ENCODE results near the gene NAIF1. TPM values are rescaled to one million over a fixed set of nuclear protein-coding genes. Genes with fewer than 3 reads are reported as not detected.
A peak's percentile ranks its signal among the peaks of the same experiment; 100 is the strongest.
"Not testable (repeated sequence)": the region's sequence is repeated elsewhere in the genome, so short reads cannot be mapped to it uniquely, and the experiment has no call there.

The NAIF1 gene
- total RNA-seq, 2 donors from 2014 or later, result 10.0 to 10.5 TPM

- DNase-seq (no peak), ATAC-seq (no peak)
- intact Hi-C loops (cut with DNase I, micrococcal nuclease), result no loop called here
Measured at GRCh38 chr9:128047231-128047630, 19.9 kb downstream of the NAIF1 start.

DNA sequence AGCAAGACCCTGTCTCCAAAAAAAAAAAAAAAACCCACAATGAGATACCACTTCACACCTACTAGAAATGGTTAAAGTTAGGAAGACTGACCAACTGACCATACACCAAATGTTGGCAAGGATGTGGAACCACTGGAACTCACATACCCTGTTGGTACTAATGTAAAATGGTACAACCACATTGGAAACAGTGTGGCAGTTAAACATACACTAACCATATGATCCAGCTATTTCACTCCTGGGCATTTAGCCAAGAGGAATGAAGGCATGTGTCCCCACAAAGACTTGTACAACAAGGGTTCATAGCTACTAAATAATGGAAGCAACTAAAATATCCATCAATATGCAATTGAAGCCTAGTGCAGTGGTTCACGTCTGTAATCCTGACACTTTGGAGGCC, 21.3 kb downstream of the NAIF1 start:
- ATAC-seq, result no peak
- no peak for DNase-seq
- intact Hi-C loops (cut with DNase I, micrococcal nuclease), result no loop called here

- ATAC-seq; intact Hi-C loops (cut with DNase I, micrococcal nuclease); DNase-seq: not testable (repeated sequence)
Measured at GRCh38 chr9:128045409-128045808, 21.7 kb downstream of the NAIF1 start.

GRCh38 chr9:128043467-128043868, 23.7 kb downstream of the NAIF1 start:
- intact Hi-C loops (cut with DNase I, micrococcal nuclease), result no loop called here
- DNase-seq (no peak), ATAC-seq (peak; percentile 95)

DNA sequence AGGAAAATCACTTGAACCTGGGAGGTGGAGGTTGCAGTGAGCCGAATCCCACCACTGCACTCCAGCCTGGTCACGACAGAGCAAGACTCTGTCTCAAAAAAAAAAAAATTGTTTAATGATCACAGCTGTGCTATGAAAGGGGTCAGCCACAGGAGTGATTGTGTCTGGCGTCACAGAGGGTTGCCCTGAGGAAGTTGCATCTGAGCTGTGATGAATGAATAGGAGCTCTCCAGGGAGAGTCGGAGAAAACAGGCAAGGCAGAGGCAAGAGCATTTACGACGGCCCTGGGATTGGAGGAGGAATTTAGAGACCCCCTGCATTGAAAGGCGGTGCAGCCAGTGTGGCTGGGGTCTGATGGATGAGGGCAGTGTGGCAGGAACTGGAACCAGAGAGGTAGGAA, 25.1 kb downstream of the NAIF1 start:
- intact Hi-C loops (cut with DNase I, micrococcal nuclease), result no loop called here
- DNase-seq (no peak), ATAC-seq (no peak)

GRCh38 chr9:128040783-128041182, 26.3 kb downstream of the NAIF1 start:
- DNase-seq; intact Hi-C loops (cut with DNase I, micrococcal nuclease); ATAC-seq: not testable (repeated sequence)

DNA sequence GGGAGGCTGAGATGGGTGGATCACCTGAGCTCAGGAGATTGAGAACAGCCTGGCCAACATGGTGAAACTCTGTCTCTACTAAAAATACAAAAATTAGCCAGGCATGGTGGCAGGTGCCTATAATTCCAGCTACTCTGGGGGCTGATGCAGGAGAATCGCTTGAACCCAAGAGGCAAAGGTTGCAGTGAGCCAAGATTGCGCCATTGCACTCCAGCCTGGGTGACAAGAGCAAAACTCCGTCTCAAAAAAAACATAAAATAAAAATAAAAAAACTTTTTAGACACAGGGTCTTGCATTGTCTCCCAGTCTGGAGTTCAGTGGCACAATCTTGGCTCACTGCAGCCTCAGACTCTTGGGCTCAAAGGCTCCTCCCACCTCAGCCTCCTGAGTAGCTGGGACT, 30.6 kb downstream of the NAIF1 start:
- intact Hi-C loops (cut with DNase I, micrococcal nuclease), result loop anchor here (5.0 to 10.0 kb wide), 2 partner anchors 78 to 94 kb away; no protein-coding TSS in a partner anchor
- not testable (repeated sequence) for DNase-seq, ATAC-seq

DNA sequence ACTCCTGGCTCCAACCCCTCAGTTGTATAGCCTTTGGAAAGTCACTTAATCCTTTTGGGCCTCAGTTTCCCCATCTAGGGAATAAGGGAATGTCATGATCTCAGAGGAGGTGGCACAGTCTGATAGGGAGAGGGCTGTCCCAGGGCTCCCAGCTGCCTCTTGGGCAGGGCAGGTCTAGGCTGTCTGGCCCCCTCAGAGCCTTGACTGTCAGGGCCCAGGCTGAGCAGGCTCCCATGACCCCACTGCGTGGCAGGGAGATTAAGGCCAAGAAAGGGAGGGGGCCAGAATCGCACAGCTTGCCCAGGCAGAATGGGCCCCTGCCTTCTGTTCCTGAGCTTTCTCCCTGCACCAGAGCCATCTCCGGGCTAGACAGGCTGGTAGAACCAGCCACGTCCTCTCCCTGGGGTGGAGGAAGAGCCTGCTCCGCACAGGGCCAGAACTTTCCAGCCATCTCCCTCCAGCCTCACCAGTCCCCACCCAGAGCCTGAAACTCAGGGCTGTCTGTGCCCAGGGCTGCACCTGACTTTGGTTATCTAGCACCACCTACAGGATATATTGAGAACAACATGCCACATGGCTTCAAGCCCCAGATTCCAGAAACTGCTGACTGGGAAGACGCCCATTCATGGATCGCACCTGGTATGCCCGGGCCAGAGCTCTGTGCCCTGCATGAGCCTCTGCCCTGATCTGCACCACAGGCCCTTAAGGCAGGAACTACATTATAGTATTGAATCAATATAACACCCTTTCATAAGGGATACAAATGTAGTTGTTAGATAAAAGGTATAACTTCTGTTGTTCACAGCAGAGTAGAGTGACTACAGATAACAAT, 32.1 kb downstream of the NAIF1 start:
- intact Hi-C loops (cut with DNase I, micrococcal nuclease), result loop anchor here (2.0 to 10.0 kb wide), 3 partner anchors 80 to 93 kb away; no protein-coding TSS in a partner anchor
- peak; percentile 60 to 75 for DNase-seq
- ATAC-seq, result peak; percentile 86

GRCh38 chr9:128033609-128034008, 33.5 kb downstream of the NAIF1 start:
- peak; percentile 60 for ATAC-seq
- intact Hi-C loops (cut with DNase I, micrococcal nuclease), result loop anchor here in 1 of 2 donors (2.0 to 10.0 kb wide), 2 partner anchors 81 to 89 kb away; no protein-coding TSS in a partner anchor
- no peak for DNase-seq

GRCh38 chr9:128027705-128028104, 39.4 kb downstream of the NAIF1 start:
- ATAC-seq (no peak), DNase-seq (no peak)
- intact Hi-C loops (cut with DNase I, micrococcal nuclease), result no loop called here

DNA sequence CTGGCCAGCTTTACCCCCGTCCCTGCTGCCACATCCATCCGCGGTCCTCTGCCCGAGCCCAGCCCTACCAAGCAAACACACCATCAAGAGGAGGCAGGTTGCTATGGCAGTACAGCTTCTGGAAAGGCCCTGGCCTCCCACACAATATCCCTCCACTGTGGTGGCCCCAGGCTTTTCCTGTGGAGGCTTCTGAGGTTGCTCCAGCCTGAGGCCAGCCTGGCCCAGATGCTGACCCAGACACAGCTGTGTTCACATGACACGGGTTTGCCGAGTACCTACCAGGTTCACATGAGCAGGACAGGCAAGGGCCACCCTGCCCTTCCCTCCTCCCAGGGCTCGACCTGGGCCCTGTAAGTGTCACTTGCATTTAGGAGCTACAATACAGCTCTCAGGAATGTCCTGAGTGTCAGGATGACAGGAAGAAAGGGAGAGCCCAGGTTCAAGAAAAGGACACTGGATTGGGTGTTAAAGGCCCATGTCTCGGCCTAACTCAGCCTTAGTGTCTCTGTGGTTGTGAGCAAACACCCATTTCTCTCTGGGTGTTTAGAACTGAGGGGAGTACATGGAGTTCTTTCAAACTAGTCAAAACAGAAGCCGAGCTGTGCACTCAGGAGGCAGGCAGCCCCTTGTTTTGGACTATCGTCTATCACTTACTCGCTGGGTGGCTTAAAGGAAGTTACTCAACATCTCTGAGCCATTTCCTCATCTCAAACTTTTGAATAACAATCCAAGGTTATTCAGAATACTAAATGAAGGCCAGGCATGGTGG, 40.2 kb downstream of the NAIF1 start:
- intact Hi-C loops (cut with DNase I, micrococcal nuclease), result no loop called here
- ATAC-seq (no peak), DNase-seq (no peak)

DNA sequence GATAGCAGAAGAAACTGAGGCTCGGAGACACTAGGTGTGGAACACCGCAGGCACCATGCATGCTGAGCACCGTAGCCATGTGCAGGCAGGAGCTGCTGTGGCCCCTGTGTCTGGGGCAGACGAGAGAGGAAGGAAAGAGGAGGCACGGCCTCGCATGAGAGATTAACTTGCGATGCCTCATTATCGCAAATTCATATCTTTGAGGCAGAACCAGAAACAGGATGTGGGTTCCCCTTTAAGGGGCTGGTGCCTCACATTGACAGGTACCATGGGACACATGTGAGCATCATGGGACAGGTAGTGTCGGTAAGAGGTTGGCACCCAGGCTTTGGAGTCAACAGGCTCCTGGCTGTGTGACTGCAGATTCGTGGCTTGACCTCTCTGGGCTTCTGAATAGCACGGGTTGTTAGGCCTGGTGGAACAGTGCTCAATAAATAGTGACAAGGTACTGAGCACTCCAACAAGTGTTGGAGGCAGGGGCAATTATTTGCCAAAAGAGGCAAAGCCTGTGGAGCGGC, 40.8 kb downstream of the NAIF1 start:
- DNase-seq (peak; percentile 38 to 43), ATAC-seq (peak; percentile 47)
- intact Hi-C loops (cut with DNase I, micrococcal nuclease), result no loop called here

GRCh38 chr9:128025736-128026135, 41.4 kb downstream of the NAIF1 start:
- DNase-seq, result no peak
- intact Hi-C loops (cut with DNase I, micrococcal nuclease), result no loop called here
- ATAC-seq, result no peak

- DNase-seq, result no peak
- intact Hi-C loops (cut with DNase I, micrococcal nuclease), result no loop called here
- ATAC-seq, result no peak
Measured at GRCh38 chr9:128024761-128025308, 42.3 kb downstream of the NAIF1 start.

DNA sequence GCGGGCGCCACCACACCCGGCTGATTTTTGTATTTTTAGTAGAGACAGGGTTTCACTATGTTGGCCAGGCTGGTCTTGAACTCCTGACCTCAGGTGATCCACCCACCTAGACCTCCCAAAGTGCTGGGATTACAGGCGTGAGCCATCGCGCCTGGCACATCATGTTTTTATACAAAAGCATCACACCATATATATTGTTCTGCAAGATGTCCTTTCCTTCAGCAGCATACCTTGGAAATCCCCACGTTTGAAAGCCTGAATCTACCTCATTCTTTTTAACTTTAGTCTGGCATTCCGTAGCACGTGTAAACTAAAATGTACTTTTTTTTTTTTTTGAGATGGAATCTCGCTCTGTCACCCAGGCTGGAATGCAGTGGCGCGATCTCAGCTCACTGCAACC, 43.4 kb downstream of the NAIF1 start:
- DNase-seq; intact Hi-C loops (cut with DNase I, micrococcal nuclease); ATAC-seq: not testable (repeated sequence)

- ATAC-seq (no peak), DNase-seq (no peak)
- intact Hi-C loops (cut with DNase I, micrococcal nuclease), result no loop called here
Measured at GRCh38 chr9:128022886-128023285, 44.2 kb downstream of the NAIF1 start.

DNA sequence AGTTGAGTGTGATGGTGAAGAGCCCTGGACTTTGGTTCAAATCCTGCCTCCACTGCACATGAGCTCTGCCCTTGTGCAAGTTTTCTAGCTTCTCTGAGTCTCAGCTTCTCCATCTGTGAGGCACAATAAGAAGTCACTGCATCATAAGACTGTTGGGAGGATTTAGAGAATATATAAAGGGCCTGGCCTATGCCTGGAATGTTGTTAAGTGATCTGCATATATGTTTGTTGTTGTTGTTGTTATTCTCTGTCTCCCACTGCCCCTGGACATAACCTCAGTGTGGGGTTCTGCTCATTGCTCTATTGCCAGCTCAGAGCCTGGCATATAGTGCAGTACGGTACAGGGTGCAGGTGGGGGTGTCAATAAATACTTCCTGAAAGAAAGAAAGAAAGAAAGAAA, 46.0 kb downstream of the NAIF1 start:
- no peak for DNase-seq
- no peak for ATAC-seq
- intact Hi-C loops (cut with DNase I, micrococcal nuclease), result no loop called here

DNA sequence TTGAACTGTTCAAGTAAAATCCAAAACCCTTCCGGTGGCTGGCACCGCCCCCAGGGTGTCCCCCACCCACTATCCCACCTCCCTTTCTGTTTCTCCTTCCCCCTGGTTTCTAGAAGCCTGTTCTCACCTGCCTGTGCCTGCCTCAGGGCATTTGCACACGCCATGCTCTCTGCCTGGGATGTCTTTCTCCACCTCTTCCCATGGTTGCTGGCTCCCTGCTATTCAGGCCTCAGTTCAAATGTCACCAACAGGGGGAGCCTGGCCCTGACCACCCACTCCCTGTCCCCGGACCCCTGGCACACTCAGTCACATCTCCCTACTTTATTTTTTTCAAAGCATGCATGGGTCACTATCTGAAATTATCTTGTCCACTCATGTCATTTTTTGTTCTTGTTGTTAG, 46.4 kb downstream of the NAIF1 start:
- ATAC-seq, result no peak
- intact Hi-C loops (cut with DNase I, micrococcal nuclease), result no loop called here
- DNase-seq, result no peak

GRCh38 chr9:128015696-128016095, 51.4 kb downstream of the NAIF1 start:
- intact Hi-C loops (cut with DNase I, micrococcal nuclease), result no loop called here
- DNase-seq (no peak), ATAC-seq (no peak)

Measured in left colon (tissue), 2 donors.